Measurements from ENCODE around the gene CBLN2. TPM values are rescaled to one million over a fixed set of nuclear protein-coding genes. Genes with fewer than 3 reads are reported as not detected.
A peak's percentile ranks its signal among the peaks of the same experiment; 100 is the strongest.

Gene CBLN2
- total RNA-seq, 1 donor from 2014 or later: 0.17 TPM

DNA sequence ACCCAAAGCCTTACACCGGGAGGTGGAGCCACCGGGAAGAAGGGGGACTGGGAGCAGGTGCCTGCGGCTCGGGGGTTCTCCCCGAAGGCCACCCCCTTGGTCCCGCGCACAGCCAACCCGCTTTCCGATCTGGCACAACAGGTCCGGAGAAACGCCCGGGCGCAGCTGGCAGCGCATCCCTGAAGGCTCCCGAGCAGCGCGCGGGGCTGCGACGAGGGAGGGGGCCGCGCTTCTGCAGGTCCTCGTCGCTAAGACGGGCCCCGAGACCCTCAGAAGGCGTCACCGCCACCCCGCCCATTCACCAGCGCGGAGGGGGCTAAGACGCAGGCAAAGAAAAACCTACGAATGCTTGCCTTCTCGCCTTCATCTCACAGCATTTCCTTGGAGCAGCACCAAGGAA is 1.8 kb downstream of the CBLN2 start:
- H3K4me3 Mint-ChIP-seq (ENCODE audit: unreplicated experiment): peak overlapping the region; percentile 95
- H3K27ac Mint-ChIP-seq (ENCODE audit: unreplicated experiment): no peak overlapping the region
- peaks cover 9% of the 10 kb centered on the region for H3K4me1 Mint-ChIP-seq (ENCODE audit: low read depth, unreplicated experiment)
- H3K27me3 Mint-ChIP-seq (ENCODE audit: unreplicated experiment): peaks cover 18% of the 10 kb centered on the region
- H3K36me3 Mint-ChIP-seq (ENCODE audit: unreplicated experiment): peaks cover 3% of the 10 kb centered on the region
- TF ChIP-seq, protein P1, sequence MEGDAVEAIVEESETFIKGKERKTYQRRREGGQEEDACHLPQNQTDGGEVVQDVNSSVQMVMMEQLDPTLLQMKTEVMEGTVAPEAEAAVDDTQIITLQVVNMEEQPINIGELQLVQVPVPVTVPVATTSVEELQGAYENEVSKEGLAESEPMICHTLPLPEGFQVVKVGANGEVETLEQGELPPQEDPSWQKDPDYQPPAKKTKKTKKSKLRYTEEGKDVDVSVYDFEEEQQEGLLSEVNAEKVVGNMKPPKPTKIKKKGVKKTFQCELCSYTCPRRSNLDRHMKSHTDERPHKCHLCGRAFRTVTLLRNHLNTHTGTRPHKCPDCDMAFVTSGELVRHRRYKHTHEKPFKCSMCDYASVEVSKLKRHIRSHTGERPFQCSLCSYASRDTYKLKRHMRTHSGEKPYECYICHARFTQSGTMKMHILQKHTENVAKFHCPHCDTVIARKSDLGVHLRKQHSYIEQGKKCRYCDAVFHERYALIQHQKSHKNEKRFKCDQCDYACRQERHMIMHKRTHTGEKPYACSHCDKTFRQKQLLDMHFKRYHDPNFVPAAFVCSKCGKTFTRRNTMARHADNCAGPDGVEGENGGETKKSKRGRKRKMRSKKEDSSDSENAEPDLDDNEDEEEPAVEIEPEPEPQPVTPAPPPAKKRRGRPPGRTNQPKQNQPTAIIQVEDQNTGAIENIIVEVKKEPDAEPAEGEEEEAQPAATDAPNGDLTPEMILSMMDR (IDR thresholded peaks at IDR 0.05; ENCODE audit: partially characterized antibody, unreplicated experiment): no peak
- DNase-seq: peak; percentile 43
- peaks cover 13% of the 10 kb centered on the region for H3K9me3 Mint-ChIP-seq (ENCODE audit: unreplicated experiment)

DNA sequence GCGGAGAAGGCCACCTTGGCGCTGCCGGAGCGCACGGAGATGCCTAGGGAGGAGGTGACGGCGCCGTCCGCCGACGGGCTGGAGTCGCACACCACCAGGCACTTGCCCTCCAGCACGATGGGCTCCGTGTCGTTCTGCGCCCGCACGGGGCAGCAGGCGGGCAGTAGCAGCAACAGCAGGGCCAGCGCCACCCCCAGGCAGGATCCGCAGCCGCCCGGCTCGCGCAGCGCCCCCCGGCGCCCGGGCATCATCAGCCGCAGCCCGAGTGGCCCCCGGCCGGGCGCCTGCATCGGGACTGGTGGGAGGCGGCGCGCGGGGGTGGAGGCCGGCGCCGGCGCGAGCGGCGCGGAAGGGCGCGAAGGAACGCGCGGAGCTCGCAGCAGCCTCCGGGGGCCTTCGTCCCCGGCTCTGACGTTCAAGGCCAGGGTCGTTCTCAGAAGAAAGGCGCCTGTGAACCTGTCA is 2.2 kb downstream of the CBLN2 start:
- peak; percentile 52 for DNase-seq
- Mint-ChIP-seq H3K4me1 (ENCODE audit: low read depth, unreplicated experiment) (peaks cover 9% of the 10 kb centered on the region), H3K27me3 (ENCODE audit: unreplicated experiment) (peaks cover 15% of the 10 kb centered on the region), H3K4me3 (ENCODE audit: unreplicated experiment) (peak overlapping the region; percentile 59), H3K9me3 (ENCODE audit: unreplicated experiment) (peaks cover 13% of the 10 kb centered on the region), H3K36me3 (ENCODE audit: unreplicated experiment) (peaks cover 3% of the 10 kb centered on the region), H3K27ac (ENCODE audit: unreplicated experiment) (no peak overlapping the region)
- TF ChIP-seq, protein P1 (IDR thresholded peaks at IDR 0.05; ENCODE audit: partially characterized antibody, unreplicated experiment): no peak

DNA sequence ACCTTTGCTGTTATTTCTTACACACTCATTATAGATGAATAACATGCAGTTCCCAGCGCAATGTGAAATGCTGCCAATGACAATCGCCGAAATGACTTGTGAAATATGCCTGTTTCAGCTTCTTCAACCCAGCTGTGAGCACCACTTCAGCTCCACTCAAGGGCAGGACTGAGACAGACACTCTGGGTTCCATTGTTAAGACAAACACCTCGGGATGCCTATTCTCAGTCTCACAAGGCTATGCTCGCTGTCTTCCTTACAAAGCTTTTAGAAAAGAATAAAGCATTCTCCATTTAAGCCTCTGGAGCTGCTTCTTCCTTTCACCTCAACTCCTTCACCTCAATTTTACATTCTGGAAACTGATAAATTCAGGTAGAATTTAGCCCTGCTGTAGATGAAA is 4.2 kb downstream of the CBLN2 start:
- no peak overlapping the region for H3K4me3 Mint-ChIP-seq (ENCODE audit: unreplicated experiment)
- H3K9me3 Mint-ChIP-seq (ENCODE audit: unreplicated experiment): peaks cover 13% of the 10 kb centered on the region
- TF ChIP-seq, protein P1 (IDR thresholded peaks at IDR 0.05; ENCODE audit: partially characterized antibody, unreplicated experiment): no peak
- H3K36me3 Mint-ChIP-seq (ENCODE audit: unreplicated experiment): peaks cover 3% of the 10 kb centered on the region
- peaks cover 15% of the 10 kb centered on the region for H3K27me3 Mint-ChIP-seq (ENCODE audit: unreplicated experiment)
- no peak for DNase-seq
- peaks cover 9% of the 10 kb centered on the region for H3K4me1 Mint-ChIP-seq (ENCODE audit: low read depth, unreplicated experiment)
- H3K27ac Mint-ChIP-seq (ENCODE audit: unreplicated experiment): no peak overlapping the region

DNA sequence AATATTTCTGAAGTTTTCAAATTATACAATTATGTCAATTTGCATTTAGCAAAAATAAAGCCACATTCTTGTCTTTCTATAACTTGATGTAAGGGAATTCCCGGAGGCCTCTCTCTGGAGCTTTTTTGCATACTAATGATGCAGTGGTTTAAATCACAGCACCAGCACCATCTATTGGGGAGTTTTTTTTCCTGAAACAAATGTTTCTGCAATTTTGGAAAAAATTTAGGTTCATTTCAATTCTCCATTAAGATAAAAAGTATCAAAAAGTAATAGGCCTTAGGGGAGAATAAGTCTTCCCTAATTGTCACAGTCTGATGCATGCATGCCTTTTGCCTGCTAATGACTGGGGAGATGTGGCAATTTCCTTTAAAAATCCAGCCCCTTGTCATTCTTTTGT is 13.5 kb downstream of the CBLN2 start:
- no peak for DNase-seq
- H3K27ac Mint-ChIP-seq (ENCODE audit: unreplicated experiment): no peak overlapping the region
- TF ChIP-seq, protein P1 (IDR thresholded peaks at IDR 0.05; ENCODE audit: partially characterized antibody, unreplicated experiment): no peak
- no peaks in the 10 kb centered on the region for H3K27me3 Mint-ChIP-seq (ENCODE audit: unreplicated experiment)
- H3K4me1 Mint-ChIP-seq (ENCODE audit: low read depth, unreplicated experiment): no peaks in the 10 kb centered on the region
- H3K36me3 Mint-ChIP-seq (ENCODE audit: unreplicated experiment): no peaks in the 10 kb centered on the region
- no peak overlapping the region for H3K4me3 Mint-ChIP-seq (ENCODE audit: unreplicated experiment)
- H3K9me3 Mint-ChIP-seq (ENCODE audit: unreplicated experiment): no peaks in the 10 kb centered on the region

DNA sequence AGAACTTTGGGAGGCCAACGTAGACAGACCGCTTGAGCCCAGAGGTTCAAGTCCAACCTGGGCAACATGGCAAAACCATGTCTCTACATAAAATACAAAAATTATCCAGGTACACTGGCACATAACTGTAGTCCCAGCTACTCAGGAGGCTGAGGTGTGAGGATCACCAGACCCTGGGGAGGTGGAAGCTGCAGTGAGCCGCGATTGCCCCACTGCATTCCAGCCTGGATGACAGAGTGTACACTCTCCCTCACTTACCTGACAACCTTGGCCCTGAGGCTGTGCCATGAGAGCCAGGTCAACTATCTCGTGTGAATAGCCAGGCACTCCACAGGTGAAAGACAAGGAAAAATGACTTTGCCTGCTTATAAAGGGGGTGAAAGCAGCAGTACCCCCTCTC is 39.3 kb downstream of the CBLN2 start:
- TF ChIP-seq, protein P1 (IDR thresholded peaks at IDR 0.05; ENCODE audit: partially characterized antibody, unreplicated experiment): no peak
- H3K4me1 Mint-ChIP-seq (ENCODE audit: low read depth, unreplicated experiment): no peaks in the 10 kb centered on the region
- H3K9me3 Mint-ChIP-seq (ENCODE audit: unreplicated experiment): peaks cover 1% of the 10 kb centered on the region
- H3K4me3 Mint-ChIP-seq (ENCODE audit: unreplicated experiment): no peak overlapping the region
- H3K36me3 Mint-ChIP-seq (ENCODE audit: unreplicated experiment): no peaks in the 10 kb centered on the region
- H3K27ac Mint-ChIP-seq (ENCODE audit: unreplicated experiment): no peak overlapping the region
- DNase-seq: no peak
- peaks cover 2% of the 10 kb centered on the region for H3K27me3 Mint-ChIP-seq (ENCODE audit: unreplicated experiment)

All from glutamatergic neuron (in vitro differentiated cells).